Measurements from ENCODE around the gene PRX. TPM values are rescaled to one million over a fixed set of nuclear protein-coding genes. Genes with fewer than 3 reads are reported as not detected.

Gene PRX
- total RNA-seq, 1 experiment from 2014 or later = 4.8 TPM

DNA sequence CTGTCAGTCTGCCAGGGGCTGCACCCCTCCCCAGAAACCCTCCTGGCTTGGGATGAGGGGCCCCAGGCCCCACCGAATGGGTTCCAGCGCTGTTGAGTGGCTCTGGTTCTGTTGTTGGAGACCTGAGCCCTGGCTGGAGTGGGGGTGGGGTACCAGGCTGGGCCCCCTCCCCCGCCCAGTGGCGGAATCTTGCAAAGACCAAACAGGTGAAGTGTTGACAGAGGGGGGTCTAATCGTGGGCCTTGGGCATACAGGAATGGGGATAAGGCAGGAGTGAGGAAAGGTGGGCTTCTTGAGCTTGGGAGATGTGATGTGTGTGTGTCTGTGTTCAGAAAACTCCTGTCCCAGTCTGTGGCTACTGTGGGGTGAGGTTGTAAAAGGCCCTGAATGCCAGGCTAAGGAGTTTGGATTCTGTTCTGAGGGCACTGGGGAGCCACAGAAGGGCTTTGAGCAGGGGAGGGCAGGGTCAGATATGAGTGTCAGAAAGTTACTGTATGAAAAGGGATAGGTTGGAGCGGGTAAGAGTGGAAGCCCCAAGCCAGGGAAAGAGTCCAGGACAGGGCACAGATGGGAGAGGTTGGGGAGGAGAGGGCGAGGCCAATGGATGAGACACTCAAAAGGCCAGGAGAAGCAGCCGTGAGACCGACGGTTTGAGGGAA lies 23.0 kb downstream of the PRX start, which contains the start of gene HIPK4:
Gene HIPK4 (minus strand): TSS at position 98 of the 659 bp plus-strand sequence. CDS start 279 bp downstream, outside the sequence.
- Histone ChIP-seq H3K27ac (ENCODE audit: low read depth, low read length) (no peak within 1 kb of the TSS), H3K27me3 (ENCODE audit: insufficient read depth, low read length) (no peaks in the 10 kb centered on the region), H3K9me3 (ENCODE audit: control insufficient read depth in 1 of 2, insufficient read depth in 1 of 2, low read depth in 1 of 2, low read length in 2 of 2) (no peaks in the 10 kb centered on the region), H2AFZ (ENCODE audit: low read depth, low read length, poor library complexity, severe bottlenecking) (no peak within 1 kb of the TSS), H3K4me2 (ENCODE audit: low read length) (no peak within 1 kb of the TSS), H3K9ac (ENCODE audit: low read length) (no peak within 1 kb of the TSS), H3K79me2 (ENCODE audit: insufficient read depth, low read length) (no peaks in the 10 kb centered on the region), H3K9me2 (ENCODE audit: insufficient read depth) (no peaks in the 10 kb centered on the region), H3K4me3 (replicated peaks in 1 of 2; ENCODE audit: low read depth in 1 of 2, low read length in 2 of 2) (no peak within 1 kb of the TSS), H3K36me3 (ENCODE audit: control insufficient read depth in 1 of 2, insufficient read depth in 2 of 2, low read length in 2 of 2) (no peaks in the 10 kb centered on the region), H4K20me1 (ENCODE audit: insufficient read depth) (no peaks in the 10 kb centered on the region), H3K4me1 (ENCODE audit: control insufficient read depth in 1 of 2, insufficient read depth in 2 of 2, low read length in 2 of 2) (peaks cover 15 to 19% of the 10 kb centered on the region in 2 experiments)
- ATAC-seq (no peak), DNase-seq (ENCODE audit: low read depth, low spot score) (no peak)
- no TSS peak for BruUV-seq (replicated peaks)
- ChIA-PET CTCF (no interaction called here), RAD21 (ENCODE audit: low non-redundant PET in 1 of 2, low total read pairs in 2 of 2, uncharacterized antibody in 2 of 2, unreplicated experiment in 2 of 2) (no interaction called here), POLR2A (no interaction called here)
- no peak for TF ChIP-seq JUND (IDR thresholded peaks at IDR 0.05)
- TF ChIP-seq FOSL1 (IDR thresholded peaks at IDR 0.05; ENCODE audit: low read depth) = no peak
- TF ChIP-seq SP1 (IDR thresholded peaks at IDR 0.05; ENCODE audit: low read depth) = no peak
- no peak for TF ChIP-seq ZNF274 (IDR thresholded peaks at IDR 0.05; ENCODE audit: low read depth, low read length)
- TF ChIP-seq, protein P1, sequence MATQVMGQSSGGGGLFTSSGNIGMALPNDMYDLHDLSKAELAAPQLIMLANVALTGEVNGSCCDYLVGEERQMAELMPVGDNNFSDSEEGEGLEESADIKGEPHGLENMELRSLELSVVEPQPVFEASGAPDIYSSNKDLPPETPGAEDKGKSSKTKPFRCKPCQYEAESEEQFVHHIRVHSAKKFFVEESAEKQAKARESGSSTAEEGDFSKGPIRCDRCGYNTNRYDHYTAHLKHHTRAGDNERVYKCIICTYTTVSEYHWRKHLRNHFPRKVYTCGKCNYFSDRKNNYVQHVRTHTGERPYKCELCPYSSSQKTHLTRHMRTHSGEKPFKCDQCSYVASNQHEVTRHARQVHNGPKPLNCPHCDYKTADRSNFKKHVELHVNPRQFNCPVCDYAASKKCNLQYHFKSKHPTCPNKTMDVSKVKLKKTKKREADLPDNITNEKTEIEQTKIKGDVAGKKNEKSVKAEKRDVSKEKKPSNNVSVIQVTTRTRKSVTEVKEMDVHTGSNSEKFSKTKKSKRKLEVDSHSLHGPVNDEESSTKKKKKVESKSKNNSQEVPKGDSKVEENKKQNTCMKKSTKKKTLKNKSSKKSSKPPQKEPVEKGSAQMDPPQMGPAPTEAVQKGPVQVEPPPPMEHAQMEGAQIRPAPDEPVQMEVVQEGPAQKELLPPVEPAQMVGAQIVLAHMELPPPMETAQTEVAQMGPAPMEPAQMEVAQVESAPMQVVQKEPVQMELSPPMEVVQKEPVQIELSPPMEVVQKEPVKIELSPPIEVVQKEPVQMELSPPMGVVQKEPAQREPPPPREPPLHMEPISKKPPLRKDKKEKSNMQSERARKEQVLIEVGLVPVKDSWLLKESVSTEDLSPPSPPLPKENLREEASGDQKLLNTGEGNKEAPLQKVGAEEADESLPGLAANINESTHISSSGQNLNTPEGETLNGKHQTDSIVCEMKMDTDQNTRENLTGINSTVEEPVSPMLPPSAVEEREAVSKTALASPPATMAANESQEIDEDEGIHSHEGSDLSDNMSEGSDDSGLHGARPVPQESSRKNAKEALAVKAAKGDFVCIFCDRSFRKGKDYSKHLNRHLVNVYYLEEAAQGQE (IDR thresholded peaks at IDR 0.05; ENCODE audit: low read depth) = no peak
- intact Hi-C loops (cut with micrococcal nuclease) = no loop called here
